Endothelial cell (in vitro differentiated cells): ENCODE measurements around the gene ZNF786. TPM values are rescaled to one million over a fixed set of nuclear protein-coding genes. Genes with fewer than 3 reads are reported as not detected.
A peak's percentile ranks its signal among the peaks of the same experiment; 100 is the strongest.
"Not testable (repeated sequence)": the region's sequence is repeated elsewhere in the genome, so short reads cannot be mapped to it uniquely, and the experiment has no call there.

Experiments used
- DNase-seq: peaks from one replicate; pipeline ENCODE4 v3.0.0; 2021; ENCODE audit warnings: low spot score
- H3K27ac Mint-ChIP-seq: one replicate; pipeline ENCODE4 v1.8.0; 2021; ENCODE audit warnings: mixed read lengths, inconsistent platforms; ENCODE audit not compliant: unreplicated experiment
- H3K27me3 Mint-ChIP-seq: one replicate; pipeline ENCODE4 v1.8.0; 2021; ENCODE audit warnings: mild to moderate bottlenecking, moderate library complexity, mixed read lengths, inconsistent platforms; ENCODE audit not compliant: unreplicated experiment
- H3K36me3 Mint-ChIP-seq: one replicate; pipeline ENCODE4 v1.8.0; 2021; ENCODE audit warnings: mild to moderate bottlenecking, low read depth, mixed read lengths, inconsistent platforms; ENCODE audit not compliant: unreplicated experiment
- H3K4me1 Mint-ChIP-seq: one replicate; pipeline ENCODE4 v1.8.0; 2021; ENCODE audit warnings: mild to moderate bottlenecking, mixed read lengths, inconsistent platforms; ENCODE audit not compliant: unreplicated experiment
- H3K4me3 Mint-ChIP-seq: one replicate; pipeline ENCODE4 v1.8.0; 2021; ENCODE audit warnings: mild to moderate bottlenecking, mixed read lengths, inconsistent platforms; ENCODE audit not compliant: unreplicated experiment
- H3K9me3 Mint-ChIP-seq: one replicate; pipeline ENCODE4 v1.8.0; 2021; ENCODE audit warnings: mixed read lengths, inconsistent platforms; ENCODE audit not compliant: unreplicated experiment
- total RNA-seq: library from RNA; stranded (reverse); fragmentation: NEBNext Ultra II Directional; extraction: Animal tissue kit (Norgen Biotek cat#: 25700); gene quantifications from one replicate; pipeline ENCODE4 v1.2.1, GENCODE V29; 2021; ENCODE audit not compliant: unreplicated experiment
- TF ChIP-seq, protein P1 (sequence below): fragments of 200-600 bp; sonication (generic); IDR thresholded peaks from one replicate; pipeline ENCODE4 v1.5.0; 2021; ENCODE audit warnings: antibody characterized with exemption; ENCODE audit not compliant: unreplicated experiment

Gene ZNF786
- total RNA-seq, 1 donor from 2014 or later = 19.0 TPM

DNA sequence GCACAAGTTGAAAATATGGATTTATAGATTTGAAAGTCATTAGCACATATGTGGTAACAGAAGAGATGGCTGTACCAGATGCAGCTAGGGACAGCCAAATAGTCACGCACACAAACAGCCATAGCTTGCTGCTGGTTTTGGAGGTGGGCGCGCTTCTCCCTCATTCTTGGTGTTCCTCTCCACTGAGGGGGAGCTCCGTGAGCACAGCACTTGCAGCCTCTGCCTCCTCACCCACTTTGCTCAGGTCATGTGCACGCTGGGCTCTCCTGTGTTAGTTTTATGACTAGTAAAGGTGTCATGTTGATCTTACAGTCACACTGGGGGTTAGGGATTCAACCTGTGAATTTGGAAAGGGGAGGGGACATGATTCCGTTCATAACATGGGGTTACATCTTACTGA lies 8.5 kb upstream of the ZNF786 start:
- TF ChIP-seq, protein P1, sequence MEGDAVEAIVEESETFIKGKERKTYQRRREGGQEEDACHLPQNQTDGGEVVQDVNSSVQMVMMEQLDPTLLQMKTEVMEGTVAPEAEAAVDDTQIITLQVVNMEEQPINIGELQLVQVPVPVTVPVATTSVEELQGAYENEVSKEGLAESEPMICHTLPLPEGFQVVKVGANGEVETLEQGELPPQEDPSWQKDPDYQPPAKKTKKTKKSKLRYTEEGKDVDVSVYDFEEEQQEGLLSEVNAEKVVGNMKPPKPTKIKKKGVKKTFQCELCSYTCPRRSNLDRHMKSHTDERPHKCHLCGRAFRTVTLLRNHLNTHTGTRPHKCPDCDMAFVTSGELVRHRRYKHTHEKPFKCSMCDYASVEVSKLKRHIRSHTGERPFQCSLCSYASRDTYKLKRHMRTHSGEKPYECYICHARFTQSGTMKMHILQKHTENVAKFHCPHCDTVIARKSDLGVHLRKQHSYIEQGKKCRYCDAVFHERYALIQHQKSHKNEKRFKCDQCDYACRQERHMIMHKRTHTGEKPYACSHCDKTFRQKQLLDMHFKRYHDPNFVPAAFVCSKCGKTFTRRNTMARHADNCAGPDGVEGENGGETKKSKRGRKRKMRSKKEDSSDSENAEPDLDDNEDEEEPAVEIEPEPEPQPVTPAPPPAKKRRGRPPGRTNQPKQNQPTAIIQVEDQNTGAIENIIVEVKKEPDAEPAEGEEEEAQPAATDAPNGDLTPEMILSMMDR = no peak
- DNase-seq = no peak
- H3K4me3 Mint-ChIP-seq = no peak overlapping the region
- no peak overlapping the region for H3K27ac Mint-ChIP-seq
- H3K9me3 Mint-ChIP-seq = no peaks in the 10 kb centered on the region
- peaks cover 2% of the 10 kb centered on the region for H3K27me3 Mint-ChIP-seq
- peaks cover 12% of the 10 kb centered on the region for H3K36me3 Mint-ChIP-seq
- no peaks in the 10 kb centered on the region for H3K4me1 Mint-ChIP-seq

DNA sequence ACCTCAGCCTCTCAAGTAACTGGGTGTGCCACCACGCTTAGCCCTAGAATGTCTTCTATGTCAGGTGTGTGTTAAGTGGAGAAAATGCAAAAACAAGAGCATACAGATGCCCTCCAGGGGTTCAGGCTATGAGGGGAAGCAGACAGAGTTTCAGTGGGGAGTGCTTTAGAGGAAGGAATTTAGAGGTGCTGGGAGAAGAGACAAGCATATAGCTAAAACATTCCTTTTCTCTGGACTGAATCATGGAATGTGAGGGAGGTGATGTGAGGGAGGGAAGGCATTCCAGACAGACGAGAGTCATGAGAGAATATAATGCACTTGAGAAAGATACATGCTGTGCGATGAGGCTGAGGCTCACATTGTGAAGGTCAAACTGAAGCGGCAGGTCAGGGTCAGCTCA lies 6.6 kb upstream of the ZNF786 start:
- Mint-ChIP-seq H3K27ac (peak overlapping the region; percentile 36), H3K27me3 (peaks cover 2% of the 10 kb centered on the region), H3K4me1 (no peaks in the 10 kb centered on the region), H3K4me3 (no peak overlapping the region), H3K9me3 (no peaks in the 10 kb centered on the region), H3K36me3 (no peaks in the 10 kb centered on the region)
- no peak for DNase-seq
- TF ChIP-seq, protein P1 = no peak

DNA sequence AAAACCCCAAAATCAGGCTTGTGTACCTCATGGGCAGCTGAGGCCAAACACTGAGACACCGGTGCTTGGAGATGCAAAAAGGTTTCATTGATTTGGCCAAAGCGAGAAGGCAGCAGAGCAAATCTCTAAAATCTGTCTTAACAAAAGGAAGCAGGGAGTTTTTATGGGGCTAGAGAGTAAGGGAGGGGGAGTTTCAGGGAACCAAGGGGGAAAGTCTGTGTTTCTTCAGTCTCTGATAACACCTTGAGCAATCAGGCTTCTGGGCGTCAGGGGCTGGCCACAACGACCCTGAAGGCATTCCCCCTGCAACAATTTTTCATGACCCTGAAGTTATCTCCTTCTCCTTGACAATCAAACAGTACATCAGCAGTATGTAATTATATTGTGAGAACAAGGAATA lies 2.7 kb upstream of the ZNF786 start:
- Mint-ChIP-seq H3K4me1 (peaks cover 9% of the 10 kb centered on the region), H3K4me3 (no peak overlapping the region), H3K36me3 (peaks cover 4% of the 10 kb centered on the region), H3K27me3 (peaks cover 5% of the 10 kb centered on the region), H3K9me3 (no peaks in the 10 kb centered on the region), H3K27ac (no peak overlapping the region)
- DNase-seq = no peak
- TF ChIP-seq, protein P1 = no peak

DNA sequence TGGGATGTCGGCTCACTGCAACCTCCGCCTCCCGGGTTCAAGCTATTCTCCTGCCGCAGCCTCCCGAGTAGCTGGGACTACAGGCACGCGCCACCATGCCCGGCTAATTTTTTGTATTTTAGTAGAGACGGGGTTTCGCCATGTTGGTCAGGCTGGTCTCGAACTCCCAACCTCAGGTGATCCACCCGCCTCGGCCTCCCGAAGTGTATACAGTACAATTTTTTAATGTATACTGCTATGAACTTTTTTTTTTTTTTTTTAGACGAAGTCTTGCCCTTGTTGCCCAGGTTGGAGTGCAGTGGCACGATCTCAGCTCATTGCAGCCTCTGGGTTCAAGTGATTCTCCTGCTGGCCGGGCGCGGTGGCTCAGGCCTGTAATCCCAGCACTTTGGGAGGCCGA lies 1.7 kb upstream of the ZNF786 start:
- not testable (repeated sequence) for H3K27me3 Mint-ChIP-seq, H3K9me3 Mint-ChIP-seq, H3K36me3 Mint-ChIP-seq, H3K4me3 Mint-ChIP-seq, DNase-seq, H3K27ac Mint-ChIP-seq
- peaks cover 12% of the 10 kb centered on the region for H3K4me1 Mint-ChIP-seq

DNA sequence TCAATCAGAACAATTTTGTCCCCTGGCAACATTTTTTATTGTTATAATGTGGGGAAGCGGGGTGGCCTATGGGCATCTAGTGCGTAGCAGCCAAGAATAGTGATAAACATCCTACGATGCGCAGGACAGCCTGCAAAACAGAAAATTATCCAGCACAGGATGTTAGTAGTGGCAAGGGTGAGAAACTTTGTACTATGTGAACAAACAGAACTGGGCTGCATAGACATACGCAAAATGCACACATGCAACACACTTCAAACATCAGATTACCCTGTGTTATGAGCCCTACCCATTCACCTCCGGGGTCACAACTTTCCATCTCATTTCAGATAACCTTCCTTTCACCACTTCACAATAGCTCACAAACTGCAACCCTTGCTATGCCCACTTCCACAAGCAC lies 3.1 kb downstream of the ZNF786 start:
- H3K4me1 Mint-ChIP-seq = peaks cover 13% of the 10 kb centered on the region
- TF ChIP-seq, protein P1 = no peak
- DNase-seq = no peak
- H3K27me3 Mint-ChIP-seq = peaks cover 3% of the 10 kb centered on the region
- peaks cover 24% of the 10 kb centered on the region for H3K36me3 Mint-ChIP-seq
- H3K4me3 Mint-ChIP-seq = no peak overlapping the region
- H3K9me3 Mint-ChIP-seq = no peaks in the 10 kb centered on the region
- H3K27ac Mint-ChIP-seq = no peak overlapping the region

DNA sequence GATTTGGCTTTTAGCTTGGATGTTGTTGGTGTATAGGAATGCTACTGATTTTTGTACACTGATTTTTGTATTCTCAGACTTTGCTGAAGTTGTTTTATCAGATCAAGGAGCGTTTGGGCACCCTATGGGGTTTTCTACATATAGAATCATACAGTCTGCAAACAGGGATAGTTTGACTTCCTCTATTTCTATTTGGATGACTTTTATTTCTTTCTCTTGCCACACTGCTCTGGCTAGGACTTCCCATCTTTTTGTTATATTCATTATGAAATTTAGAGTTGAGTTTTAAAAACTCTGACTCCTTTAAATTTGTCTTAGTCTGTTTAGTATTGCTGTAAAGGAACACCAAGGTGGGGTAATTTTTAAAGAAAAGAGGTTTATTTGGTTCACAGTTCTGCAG lies 4.7 kb downstream of the ZNF786 start:
- Mint-ChIP-seq H3K27ac (no peak overlapping the region), H3K27me3 (no peaks in the 10 kb centered on the region), H3K9me3 (no peaks in the 10 kb centered on the region), H3K4me1 (peaks cover 11% of the 10 kb centered on the region), H3K36me3 (peaks cover 24% of the 10 kb centered on the region), H3K4me3 (no peak overlapping the region)
- TF ChIP-seq, protein P1 = no peak
- DNase-seq = no peak
